ENCODE measurements around the gene IL24.

- TF ChIP-seq MYC (IDR thresholded peaks at IDR 0.05; ENCODE audit: insufficient read depth, insufficient read length, insufficient replicate concordance, low read length, severe bottlenecking): no peak
- TF ChIP-seq ZNF274 (IDR thresholded peaks at IDR 0.05; ENCODE audit: insufficient read depth, insufficient read length): no peak
- TF ChIP-seq POLR2A (IDR thresholded peaks at IDR 0.05; ENCODE audit: low read depth, low read length): no peak
Observed at GRCh38 chr1:206850401-206850800, 46.8 kb upstream of the IL24 start.
